Progenitor cell of endocrine pancreas (in vitro differentiated cells): ENCODE data around the gene SLX4IP. TPM values are rescaled to one million over a fixed set of nuclear protein-coding genes. Genes with fewer than 3 reads are reported as not detected.

ENCODE experiments used
- DNase-seq: peaks from one replicate; pipeline ENCODE4 v3.0.0; 2021; ENCODE audit warnings: low spot score; ENCODE audit not compliant: unreplicated experiment
- H3K27ac Mint-ChIP-seq: 2 replicates; pipeline ENCODE4 v1.8.0; 2021; ENCODE audit warnings: mild to moderate bottlenecking, moderate library complexity, mixed read lengths
- H3K27me3 Mint-ChIP-seq: 2 replicates; pipeline ENCODE4 v1.8.0; 2021; ENCODE audit warnings: mixed read lengths
- H3K36me3 Mint-ChIP-seq: 2 replicates; pipeline ENCODE4 v1.8.0; 2022; ENCODE audit warnings: mixed read lengths; ENCODE audit not compliant: insufficient read depth
- H3K4me1 Mint-ChIP-seq: 2 replicates; pipeline ENCODE4 v1.8.0; 2021; ENCODE audit warnings: low read depth, mixed read lengths
- H3K4me3 Mint-ChIP-seq: 2 replicates; pipeline ENCODE4 v1.8.0; 2021; ENCODE audit warnings: low read depth, mild to moderate bottlenecking, moderate library complexity, mixed read lengths
- H3K9me3 Mint-ChIP-seq: 2 replicates; pipeline ENCODE4 v1.8.0; 2021; ENCODE audit warnings: low read depth, mixed read lengths
- total RNA-seq: library from RNA; stranded (reverse); gene quantifications from 2 replicates; pipeline ENCODE4 v1.2.1, GENCODE V29; 2021
- TF ChIP-seq, protein P1 (sequence below): fragments of 200-600 bp; sonication (generic); IDR thresholded peaks from one replicate; pipeline ENCODE4 v1.5.0; 2021; ENCODE audit warnings: antibody characterized with exemption, mild to moderate bottlenecking; ENCODE audit not compliant: unreplicated experiment

SLX4IP gene
- total RNA-seq, 1 donor from 2014 or later, result 12.0 TPM

- no peaks in the 10 kb centered on the region for H3K9me3 Mint-ChIP-seq
- TF ChIP-seq, protein P1, sequence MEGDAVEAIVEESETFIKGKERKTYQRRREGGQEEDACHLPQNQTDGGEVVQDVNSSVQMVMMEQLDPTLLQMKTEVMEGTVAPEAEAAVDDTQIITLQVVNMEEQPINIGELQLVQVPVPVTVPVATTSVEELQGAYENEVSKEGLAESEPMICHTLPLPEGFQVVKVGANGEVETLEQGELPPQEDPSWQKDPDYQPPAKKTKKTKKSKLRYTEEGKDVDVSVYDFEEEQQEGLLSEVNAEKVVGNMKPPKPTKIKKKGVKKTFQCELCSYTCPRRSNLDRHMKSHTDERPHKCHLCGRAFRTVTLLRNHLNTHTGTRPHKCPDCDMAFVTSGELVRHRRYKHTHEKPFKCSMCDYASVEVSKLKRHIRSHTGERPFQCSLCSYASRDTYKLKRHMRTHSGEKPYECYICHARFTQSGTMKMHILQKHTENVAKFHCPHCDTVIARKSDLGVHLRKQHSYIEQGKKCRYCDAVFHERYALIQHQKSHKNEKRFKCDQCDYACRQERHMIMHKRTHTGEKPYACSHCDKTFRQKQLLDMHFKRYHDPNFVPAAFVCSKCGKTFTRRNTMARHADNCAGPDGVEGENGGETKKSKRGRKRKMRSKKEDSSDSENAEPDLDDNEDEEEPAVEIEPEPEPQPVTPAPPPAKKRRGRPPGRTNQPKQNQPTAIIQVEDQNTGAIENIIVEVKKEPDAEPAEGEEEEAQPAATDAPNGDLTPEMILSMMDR, result no peak
Observed at GRCh38 chr20:10478930-10479329, 43.8 kb downstream of the SLX4IP start.

GRCh38 chr20:10481676-10482075 lies 46.6 kb downstream of the SLX4IP start:
- TF ChIP-seq, protein P1, result no peak
- Mint-ChIP-seq H3K27me3 (no peaks in the 10 kb centered on the region), H3K36me3 (peaks cover 2% of the 10 kb centered on the region), H3K4me1 (peaks cover 4% of the 10 kb centered on the region), H3K9me3 (no peaks in the 10 kb centered on the region), H3K27ac (no peak overlapping the region), H3K4me3 (no peak overlapping the region)
- no peak for DNase-seq

More at GRCh38 chr20:10478930-10479329, 43.8 kb downstream of the SLX4IP start:
- Mint-ChIP-seq H3K36me3 (no peaks in the 10 kb centered on the region), H3K27me3 (no peaks in the 10 kb centered on the region), H3K4me1 (peaks cover 4% of the 10 kb centered on the region), H3K4me3 (no peak overlapping the region), H3K27ac (no peak overlapping the region)
- no peak for DNase-seq

- H3K4me3 Mint-ChIP-seq, result no peak overlapping the region
- no peaks in the 10 kb centered on the region for H3K27me3 Mint-ChIP-seq
- no peak overlapping the region for H3K27ac Mint-ChIP-seq
- H3K9me3 Mint-ChIP-seq, result no peaks in the 10 kb centered on the region
- TF ChIP-seq, protein P1, result no peak
- peaks cover 4% of the 10 kb centered on the region for H3K4me1 Mint-ChIP-seq
- no peak for DNase-seq
- peaks cover 2% of the 10 kb centered on the region for H3K36me3 Mint-ChIP-seq
Observed at GRCh38 chr20:10483691-10484090, 48.6 kb downstream of the SLX4IP start.

- DNase-seq, result no peak
- Mint-ChIP-seq H3K9me3 (no peaks in the 10 kb centered on the region), H3K27ac (no peak overlapping the region), H3K4me3 (no peak overlapping the region), H3K36me3 (peaks cover 2% of the 10 kb centered on the region), H3K27me3 (no peaks in the 10 kb centered on the region), H3K4me1 (peaks cover 6% of the 10 kb centered on the region)
- TF ChIP-seq, protein P1, result no peak
Observed at GRCh38 chr20:10487142-10488136, 52.3 kb downstream of the SLX4IP start.

- Mint-ChIP-seq H3K4me1 (peaks cover 6% of the 10 kb centered on the region), H3K36me3 (peaks cover 2% of the 10 kb centered on the region), H3K27ac (no peak overlapping the region), H3K27me3 (no peaks in the 10 kb centered on the region), H3K9me3 (no peaks in the 10 kb centered on the region), H3K4me3 (no peak overlapping the region)
- TF ChIP-seq, protein P1, result no peak
- no peak for DNase-seq
Observed at GRCh38 chr20:10488534-10488933, 53.4 kb downstream of the SLX4IP start.
